Hematopoietic multipotent progenitor cell treated with erythropoietin and hydrocortisone succinate and interleukin-3 and kit ligand, for 4 days (in vitro differentiated cells): Measurements from ENCODE around the gene ACACB.
A peak's percentile ranks its signal among the peaks of the same experiment; 100 is the strongest.

ENCODE experiments used
- DNase-seq: peaks from one replicate; pipeline ENCODE4 v3.0.0-alpha.2; 2015

Gene ACACB

DNA sequence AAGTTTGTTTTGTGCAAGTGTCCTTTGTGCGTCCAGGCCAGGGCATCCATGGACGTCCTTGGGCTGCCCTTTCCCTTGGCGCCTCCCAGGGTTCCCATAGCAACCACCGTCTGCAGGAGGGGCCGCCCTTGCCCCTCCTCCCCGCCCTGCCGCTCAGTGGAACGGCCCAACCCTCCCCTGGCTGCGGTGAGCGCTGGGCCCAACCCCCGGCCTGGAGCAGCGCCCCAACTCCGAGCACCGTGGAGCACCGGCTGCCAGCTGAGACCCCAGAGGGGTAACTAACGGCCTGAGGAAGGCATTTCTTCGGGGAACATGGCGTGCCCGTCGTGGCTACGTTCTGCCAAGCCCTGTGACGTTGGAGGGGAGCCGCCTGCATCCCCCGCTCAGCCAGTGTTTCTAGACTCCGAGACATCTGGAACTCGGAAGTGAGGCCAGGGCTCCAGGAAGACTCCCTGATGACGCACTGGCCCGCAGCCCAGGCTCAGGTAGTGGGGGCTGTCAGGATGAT is 5.3 kb upstream of the ACACB start:
- DNase-seq: peak; percentile 82

DNA sequence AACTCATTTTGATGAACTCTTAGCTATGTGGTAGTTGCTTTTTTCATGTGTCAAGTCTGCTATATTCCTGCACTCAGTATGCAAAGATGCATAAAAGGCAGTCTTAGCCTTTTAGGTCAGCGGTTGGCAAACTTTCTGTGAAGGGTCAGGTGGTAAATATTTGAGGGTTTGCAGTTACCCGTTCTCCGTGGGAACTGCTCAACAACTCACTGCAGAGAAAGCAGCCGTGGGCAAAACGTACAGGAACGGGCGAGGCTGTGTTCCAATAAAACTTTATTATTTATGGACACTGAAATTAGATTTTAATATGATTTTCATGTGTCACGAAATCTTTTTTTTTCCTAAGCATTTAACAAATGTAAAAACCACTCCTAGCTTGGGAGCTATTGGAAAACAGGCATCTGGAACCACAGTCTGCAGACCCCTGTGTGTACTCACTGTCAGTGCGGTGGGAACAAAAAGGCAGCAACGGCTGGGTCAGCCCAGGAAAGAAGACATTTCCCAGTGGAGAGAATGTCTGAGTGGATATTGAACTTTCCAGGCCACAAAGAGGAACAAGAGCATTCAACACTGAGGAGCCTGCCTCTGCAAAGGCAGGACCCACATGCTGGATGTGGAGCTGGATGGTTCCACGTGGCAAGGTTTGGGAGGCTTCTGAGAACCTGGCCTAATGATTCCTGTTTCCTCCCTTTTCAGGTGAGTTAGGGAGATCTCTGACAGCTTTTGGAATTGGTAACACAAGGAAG is 3.5 kb upstream of the ACACB start:
- no peak for DNase-seq

- DNase-seq: no peak
These were observed 2.6 kb upstream of the ACACB start for GRCh38 chr12:109113661-109114321.

- no peak for DNase-seq
These were observed 1.7 kb upstream of the ACACB start for GRCh38 chr12:109114644-109115043.

- DNase-seq: no peak
These were observed 1.0 kb upstream of the ACACB start for GRCh38 chr12:109115404-109115757.

GRCh38 chr12:109116611-109116949 is 193 bp downstream of the ACACB start:
- no peak for DNase-seq

- no peak for DNase-seq
These were observed 3.7 kb downstream of the ACACB start for GRCh38 chr12:109120095-109120494.

DNA sequence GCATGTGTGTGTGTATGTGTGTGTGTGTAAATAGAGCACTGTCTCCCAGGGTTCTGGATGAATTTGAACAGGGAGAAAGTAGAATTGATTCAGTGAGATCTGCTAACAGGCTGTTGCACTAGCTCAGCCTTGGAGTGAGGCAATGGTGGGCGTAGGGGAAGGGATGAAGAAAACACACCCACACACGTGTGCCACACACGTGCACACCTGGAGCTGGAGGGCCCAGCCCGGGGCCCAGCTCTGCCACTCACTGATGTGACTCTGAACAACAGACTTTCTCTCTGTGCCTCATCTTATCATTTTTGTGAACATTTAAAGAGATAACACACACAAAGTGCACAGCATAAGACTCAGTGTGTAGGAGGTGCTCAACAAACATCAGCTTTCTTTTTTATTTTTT is 4.2 kb downstream of the ACACB start:
- no peak for DNase-seq

DNA sequence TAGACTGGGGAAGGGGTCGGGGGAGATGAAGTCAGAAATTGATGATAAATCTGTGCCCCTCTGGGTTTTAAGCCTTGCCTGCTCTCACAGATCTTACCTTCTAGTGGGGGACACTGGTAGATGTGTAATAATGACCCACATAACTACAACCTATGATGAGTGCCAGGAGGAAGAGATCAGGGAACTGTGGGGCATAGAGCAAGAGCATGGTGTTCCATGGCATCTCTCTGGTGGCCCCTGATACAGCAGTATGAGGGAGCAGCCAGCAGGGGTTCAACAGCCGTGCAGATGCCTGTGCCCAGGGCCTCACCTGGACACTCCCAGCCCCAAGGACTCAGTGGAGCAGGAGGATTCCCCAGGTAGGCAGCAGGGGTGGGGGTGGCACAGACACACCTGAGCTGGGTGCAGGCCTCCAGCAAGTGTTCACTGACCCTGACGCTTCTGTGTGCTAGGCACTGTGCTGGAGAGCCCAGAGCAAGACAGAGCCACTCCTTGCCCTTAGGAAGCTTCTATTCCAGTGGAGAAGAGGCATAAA is 5.0 kb downstream of the ACACB start:
- DNase-seq: no peak

DNA sequence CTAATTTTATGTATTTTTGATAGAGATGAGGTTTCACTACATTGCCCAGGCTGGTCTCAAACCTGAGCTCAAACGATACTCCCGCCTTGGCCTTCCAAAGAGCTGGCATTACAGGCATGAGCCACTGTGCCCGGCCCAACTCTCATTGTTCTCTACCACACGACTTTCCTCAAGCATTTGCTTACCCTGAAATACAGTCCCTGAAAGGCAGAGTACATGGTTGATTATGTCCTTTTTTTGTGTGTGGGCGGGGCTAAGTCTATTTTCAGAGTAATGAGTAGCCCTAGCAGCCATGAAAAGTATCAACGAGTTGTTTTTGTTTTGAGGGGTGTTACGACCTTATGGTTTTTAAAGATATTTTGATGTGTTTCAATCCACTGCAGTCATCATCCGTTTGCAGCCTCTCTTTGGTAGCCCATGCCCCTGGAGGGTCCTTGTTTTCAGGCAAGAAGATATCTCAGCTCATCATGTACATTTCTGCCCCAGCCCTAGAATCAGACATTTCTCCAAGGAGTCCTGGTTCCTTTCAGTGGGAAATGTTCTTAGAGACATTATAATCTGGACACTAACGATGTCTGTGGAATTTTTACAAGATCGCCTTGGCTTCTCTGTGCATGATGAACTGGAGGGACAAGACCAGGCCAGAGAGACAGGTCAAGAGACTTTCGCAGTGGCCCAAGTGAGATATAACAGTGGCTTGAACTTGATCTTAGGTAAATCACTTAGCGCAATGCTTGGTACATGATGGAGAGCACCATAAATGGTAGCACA is 8.7 kb downstream of the ACACB start:
- DNase-seq: no peak

DNA sequence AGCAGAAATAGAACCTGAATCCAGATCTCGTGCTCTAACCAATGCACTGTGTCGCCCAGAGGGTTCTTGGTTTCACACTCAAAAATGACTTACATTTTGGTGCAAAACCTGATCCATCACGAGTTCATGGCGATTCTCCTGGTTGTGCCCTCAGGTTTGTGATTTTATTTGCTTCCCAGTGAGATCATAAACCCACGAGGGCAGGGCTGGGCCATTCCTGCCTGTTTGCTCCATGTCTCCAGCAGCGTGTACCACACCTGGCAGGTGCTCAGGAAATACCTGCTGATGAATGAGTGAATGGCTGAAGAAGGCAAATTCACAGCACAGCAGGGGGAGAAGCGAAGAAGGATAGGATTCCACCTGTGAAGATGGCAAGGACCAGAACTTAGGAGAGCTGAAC is 9.4 kb downstream of the ACACB start:
- DNase-seq: no peak

GRCh38 chr12:109126784-109127183 is 10.4 kb downstream of the ACACB start:
- no peak for DNase-seq

- no peak for DNase-seq
These were observed 11.3 kb downstream of the ACACB start for GRCh38 chr12:109127533-109128242.

DNA sequence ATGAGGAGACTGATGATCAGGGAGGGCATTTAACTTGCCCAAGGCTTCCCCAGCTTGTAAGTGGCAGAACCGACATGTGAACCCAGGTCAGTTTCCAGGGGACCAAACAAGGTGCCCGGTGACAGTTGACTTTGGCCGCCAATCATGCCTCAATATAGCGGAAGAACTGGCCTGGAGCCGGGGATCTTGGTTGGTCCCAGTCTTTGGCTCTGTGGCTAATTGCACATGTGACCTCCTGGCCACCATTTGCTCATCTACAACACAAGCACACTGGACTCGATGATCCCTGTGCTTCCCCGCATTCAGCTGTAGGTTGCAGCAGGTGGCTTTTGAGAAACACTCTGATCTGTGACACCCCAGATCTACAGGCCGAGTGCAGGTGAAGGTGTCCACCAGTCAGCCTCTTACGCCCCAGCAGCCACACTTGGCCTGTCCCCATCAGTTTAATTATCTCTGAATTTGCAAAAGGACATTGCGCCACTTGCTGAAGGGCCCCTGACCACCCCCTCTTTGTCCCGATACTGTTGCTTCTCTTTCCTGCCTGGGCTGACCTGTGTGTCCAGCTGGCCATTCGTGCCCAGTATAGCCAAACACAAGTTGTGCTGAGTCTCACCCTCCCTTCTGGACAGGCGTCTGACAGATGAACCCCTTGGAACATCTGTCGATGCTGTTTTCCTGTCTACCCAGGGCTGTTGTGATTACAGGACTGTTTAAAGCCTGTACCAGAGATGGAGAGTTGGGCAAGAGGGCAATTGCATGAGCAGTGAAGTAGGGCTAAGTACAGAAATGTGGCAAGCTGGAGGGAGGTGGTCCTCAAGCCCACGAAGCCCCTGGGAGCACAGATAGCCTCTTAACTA is 14.1 kb downstream of the ACACB start:
- DNase-seq: no peak

DNA sequence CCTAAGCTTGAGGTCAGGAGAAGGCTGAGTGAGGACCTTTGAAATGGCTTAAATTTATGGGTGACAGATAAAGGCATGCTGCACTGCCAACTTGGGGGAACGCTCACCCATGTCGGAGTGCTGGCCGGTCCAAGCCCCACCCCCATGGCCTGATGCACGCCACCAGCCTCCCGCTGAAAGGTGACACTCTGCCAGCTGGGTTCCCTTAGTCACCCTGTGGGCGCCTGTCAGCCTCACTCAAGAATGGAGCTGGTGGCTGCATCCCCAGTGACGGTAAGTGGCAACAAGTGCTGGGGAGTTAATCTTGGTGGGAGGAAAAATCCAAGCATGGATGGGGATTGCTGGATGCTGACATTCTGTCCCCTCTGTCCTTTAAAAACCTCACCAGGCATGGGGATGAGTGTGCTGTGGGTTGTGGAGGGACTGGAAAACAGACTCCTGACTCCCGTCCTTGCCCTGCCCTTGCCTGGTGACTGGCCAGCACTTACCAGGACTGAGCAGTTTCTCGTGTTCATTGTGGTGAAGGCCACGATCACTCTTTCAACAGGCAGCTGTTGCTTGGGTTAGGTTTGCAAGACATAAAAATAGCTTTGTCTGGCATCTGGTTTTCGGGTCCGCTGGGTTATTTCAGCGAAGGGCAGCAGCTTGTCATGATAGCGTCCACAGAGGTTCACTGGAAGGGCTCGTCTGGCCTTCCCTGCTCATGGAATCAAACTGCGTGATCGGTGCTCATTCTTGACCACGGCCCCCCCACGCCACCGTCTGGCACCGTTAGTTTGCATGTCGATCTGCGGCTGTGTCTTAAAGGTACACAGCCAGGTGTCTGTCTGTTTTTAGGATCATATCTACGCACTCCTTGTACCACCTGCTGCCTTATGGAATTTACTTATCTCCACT is 15.0 kb downstream of the ACACB start:
- DNase-seq: no peak

GRCh38 chr12:109134186-109134917 is 18.0 kb downstream of the ACACB start:
- peak; percentile 35 for DNase-seq

GRCh38 chr12:109137055-109137454 is 20.7 kb downstream of the ACACB start:
- no peak for DNase-seq

- DNase-seq: no peak
These were observed 23.0 kb downstream of the ACACB start for GRCh38 chr12:109139360-109139759.

DNA sequence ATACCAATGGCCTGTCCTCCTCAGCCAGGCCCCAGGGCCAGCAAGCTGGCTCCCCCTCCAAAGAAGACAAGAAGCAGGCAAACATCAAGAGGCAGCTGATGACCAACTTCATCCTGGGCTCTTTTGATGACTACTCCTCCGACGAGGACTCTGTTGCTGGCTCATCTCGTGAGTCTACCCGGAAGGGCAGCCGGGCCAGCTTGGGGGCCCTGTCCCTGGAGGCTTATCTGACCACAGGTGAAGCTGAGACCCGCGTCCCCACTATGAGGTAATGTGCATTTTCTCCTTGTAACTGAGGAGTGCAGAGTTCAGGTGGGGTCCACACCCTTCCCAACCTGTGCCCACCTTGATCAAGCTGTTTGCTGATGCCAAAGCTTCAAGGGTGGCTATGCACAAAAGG is 23.4 kb downstream of the ACACB start:
- no peak for DNase-seq

- DNase-seq: no peak
These were observed 24.2 kb downstream of the ACACB start for GRCh38 chr12:109140560-109140959.
